Parathyroid adenoma (tissue), 2 donors: Measurements from ENCODE around the gene FRAT1.
A peak's percentile ranks its signal among the peaks of the same experiment; 100 is the strongest.

Experiments
- H2AFZ ChIP-seq: fragments of 300-600 bp; sonication (generic); one replicate; pipeline ENCODE4 v1.7.0; 2017; ENCODE audit warnings: antibody characterized with exemption, mild to moderate bottlenecking
- H3K27ac ChIP-seq: fragments of 300-600 bp; sonication (generic); one replicate; pipeline ENCODE4 v1.7.0; 2017
- H3K27me3 ChIP-seq: fragments of 300-600 bp; sonication (generic); one replicate; pipeline ENCODE4 v1.7.0; 2017; ENCODE audit warnings: low read length; ENCODE audit not compliant: control insufficient read depth, insufficient read depth
- H3K36me3 ChIP-seq: fragments of 300-600 bp; sonication (generic); one replicate; pipeline ENCODE4 v1.7.0; 2017; ENCODE audit warnings: low read length; ENCODE audit not compliant: control insufficient read depth, insufficient read depth
- H3K4me1 ChIP-seq: fragments of 300-600 bp; sonication (generic); one replicate; pipeline ENCODE4 v1.7.0; 2017; ENCODE audit warnings: control low read depth
- H3K4me2 ChIP-seq: fragments of 300-600 bp; sonication (generic); one replicate; pipeline ENCODE4 v1.7.0; 2017; ENCODE audit warnings: low read length
- H3K4me3 ChIP-seq: fragments of 300-600 bp; sonication (generic); one replicate; pipeline ENCODE4 v1.7.0; 2017; ENCODE audit warnings: low read depth, low read length
- H3K79me2 ChIP-seq: fragments of 300-600 bp; sonication (generic); one replicate; pipeline ENCODE4 v1.7.0; 2017; ENCODE audit warnings: control low read depth
- H3K9ac ChIP-seq: fragments of 300-600 bp; sonication (generic); one replicate; pipeline ENCODE4 v1.7.0; 2017; ENCODE audit warnings: mild to moderate bottlenecking
- H3K9me3 ChIP-seq: fragments of 300-600 bp; sonication (generic); one replicate; pipeline ENCODE4 v1.7.0; 2017; ENCODE audit warnings: low read length; ENCODE audit not compliant: control insufficient read depth
- CTCF ChIP-seq: fragments of 300-600 bp; sonication (generic); IDR thresholded peaks from one replicate; pipeline ENCODE4 v1.7.0; 2017; ENCODE audit warnings: antibody characterized with exemption, mild to moderate bottlenecking
- donor health status: primary hyperparathyroidism.

Gene FRAT1

GRCh38 chr10:97298223-97298571, 20.9 kb upstream of the FRAT1 start:
- Histone ChIP-seq H3K27ac (no peak overlapping the region), H3K4me2 (no peak overlapping the region), H3K9me3 (no peaks in the 10 kb centered on the region), H3K36me3 (no peaks in the 10 kb centered on the region), H3K9ac (no peak overlapping the region), H2AFZ (no peak overlapping the region), H3K4me1 (no peaks in the 10 kb centered on the region), H3K27me3 (no peaks in the 10 kb centered on the region), H3K79me2 (no peaks in the 10 kb centered on the region), H3K4me3 (no peak overlapping the region)
- TF ChIP-seq CTCF = no peak

GRCh38 chr10:97300980-97301379, 18.1 kb upstream of the FRAT1 start:
- Histone ChIP-seq H3K4me1 (no peaks in the 10 kb centered on the region), H3K79me2 (no peaks in the 10 kb centered on the region), H3K9ac (no peak overlapping the region), H3K27ac (no peak overlapping the region), H3K4me3 (no peak overlapping the region), H3K4me2 (no peak overlapping the region), H2AFZ (no peak overlapping the region), H3K9me3 (no peaks in the 10 kb centered on the region), H3K27me3 (no peaks in the 10 kb centered on the region), H3K36me3 (no peaks in the 10 kb centered on the region)
- no peak for TF ChIP-seq CTCF

GRCh38 chr10:97302088-97302791, 16.8 kb upstream of the FRAT1 start:
- Histone ChIP-seq H3K27ac (no peak overlapping the region), H2AFZ (no peak overlapping the region), H3K4me2 (no peak overlapping the region), H3K36me3 (no peaks in the 10 kb centered on the region), H3K9ac (no peak overlapping the region), H3K4me1 (no peaks in the 10 kb centered on the region), H3K27me3 (no peaks in the 10 kb centered on the region), H3K79me2 (no peaks in the 10 kb centered on the region), H3K9me3 (no peaks in the 10 kb centered on the region), H3K4me3 (no peak overlapping the region)
- TF ChIP-seq CTCF = no peak

- H3K79me2 ChIP-seq = no peaks in the 10 kb centered on the region
- no peak overlapping the region for H3K4me2 ChIP-seq
- no peak for TF ChIP-seq CTCF
- H3K36me3 ChIP-seq = no peaks in the 10 kb centered on the region
- H3K27me3 ChIP-seq = no peaks in the 10 kb centered on the region
- H3K27ac ChIP-seq = no peak overlapping the region
- H3K9ac ChIP-seq = no peak overlapping the region
- no peak overlapping the region for H3K4me3 ChIP-seq
- no peaks in the 10 kb centered on the region for H3K9me3 ChIP-seq
- H2AFZ ChIP-seq = peak overlapping the region; percentile 13
- no peaks in the 10 kb centered on the region for H3K4me1 ChIP-seq
Observed at GRCh38 chr10:97307441-97307840, 11.6 kb upstream of the FRAT1 start.
